Caki2 (cell line): Measurements from ENCODE around the gene TPSD1. TPM values are rescaled to one million over a fixed set of nuclear protein-coding genes. Genes with fewer than 3 reads are reported as not detected.

Experiments
- DNase-seq: peaks from one replicate; pipeline ENCODE4 v3.0.0-alpha.2; 2015; ENCODE audit warnings: low read depth
- in situ Hi-C: cut with HindIII; loops from 2 replicates; pipeline ENCODE4 v1.10.0; 2016; ENCODE audit warnings: low sequenced_read_pairs, low pct_unique_long_range_greater_than_20kb, mixed read lengths
- total RNA-seq: library from RNA; depleted of rRNA; stranded (reverse); fragments of >200 nt; shearing (Covaris generic); gene quantifications from 2 replicates; pipeline ENCODE4 v1.2.3, GENCODE V29; 2014; ENCODE audit warnings: low replicate concordance; rRNA removed

Gene TPSD1
- total RNA-seq, 1 experiment from 2014 or later, result not detected

GRCh38 chr16:1305823-1306222, 50.0 kb downstream of the TPSD1 start:
- in situ Hi-C loops, result no loop called here
- no peak for DNase-seq

- DNase-seq, result no peak
- in situ Hi-C loops, result no loop called here
Measured at GRCh38 chr16:1306334-1306733, 50.5 kb downstream of the TPSD1 start.

- in situ Hi-C loops, result no loop called here
- DNase-seq, result peak; percentile 83
Measured at GRCh38 chr16:1308036-1308976, 52.4 kb downstream of the TPSD1 start.

Other genes with a start within 250 kb of the TPSD1 start
- 4.0 and 9.1 TPM in 2 replicates for gene SSTR5, start 183.3 kb upstream of the TPSD1 start, total RNA-seq
- not detected in 2 replicates for gene C1QTNF8, start 159.8 kb upstream of the TPSD1 start, total RNA-seq
- 9.7 and 10.8 TPM in 2 replicates for gene CACNA1H, start 103.0 kb upstream of the TPSD1 start, total RNA-seq
- not detected in 2 replicates for gene TPSG1, start 30.8 kb upstream of the TPSD1 start, total RNA-seq
- not detected in 2 replicates for gene TPSB2, start 25.9 kb upstream of the TPSD1 start, total RNA-seq
- gene TPSAB1, start 15.4 kb upstream of the TPSD1 start, total RNA-seq, result not detected in 2 replicates
- 294 and 312 TPM in 2 replicates for gene UBE2I, start 53.6 kb downstream of the TPSD1 start, total RNA-seq
- 4.5 TPM in 2 replicates for gene BAIAP3, start 77.6 kb downstream of the TPSD1 start, total RNA-seq
- 208 and 278 TPM in 2 replicates for gene TSR3, start 95.8 kb downstream of the TPSD1 start, total RNA-seq
- gene GNPTG, start 95.9 kb downstream of the TPSD1 start, total RNA-seq, result 81.0 and 93.5 TPM in 2 replicates
- 40.5 and 46.1 TPM in 2 replicates for gene UNKL, start 158.6 kb downstream of the TPSD1 start, total RNA-seq
- 51.7 and 72.0 TPM in 2 replicates for gene UQCC4, start 164.7 kb downstream of the TPSD1 start, total RNA-seq
- not detected in 2 replicates for gene PERCC1, start 175.0 kb downstream of the TPSD1 start, total RNA-seq
- gene CCDC154, start 188.5 kb downstream of the TPSD1 start, total RNA-seq, result not detected in 2 replicates
- 221 and 247 TPM in 2 replicates for gene CLCN7, start 219.0 kb downstream of the TPSD1 start, total RNA-seq
- not detected in 2 replicates for gene PTX4, start 232.9 kb downstream of the TPSD1 start, total RNA-seq
- 77.2 and 81.8 TPM in 2 replicates for gene TELO2, start 237.3 kb downstream of the TPSD1 start, total RNA-seq